K562 (cell line): ENCODE results near the gene TIMM23. TPM values are rescaled to one million over a fixed set of nuclear protein-coding genes. Genes with fewer than 3 reads are reported as not detected.

Experiments used
- BRD9 ChIP-seq: fragments of 450-650 bp; IDR thresholded peaks from 2 replicates; pipeline ENCODE4 v1.6.1; 2018; ENCODE audit warnings: low read depth; ENCODE audit not compliant: partially characterized antibody
- CBFA2T2 ChIP-seq: fragments of 450-650 bp; conservative IDR thresholded peaks from 2 replicates; pipeline ENCODE4 v1.6.1; 2017; ENCODE audit warnings: mild to moderate bottlenecking
- CBFA2T3 ChIP-seq: fragments of 450-650 bp; IDR thresholded peaks from 2 replicates; pipeline ENCODE4 v1.6.1; 2017
- CBX5 ChIP-seq: IDR thresholded peaks from 2 replicates; pipeline ENCODE4 v1.6.1; 2014; ENCODE audit warnings: low read depth, borderline replicate concordance
- CHD4 ChIP-seq: fragments of 200-600 bp; sonication (generic); IDR thresholded peaks from 3 replicates; pipeline ENCODE4 v1.6.1; 2012; ENCODE audit warnings: low read depth, mild to moderate bottlenecking, mixed read lengths, low read length, inconsistent platforms; ENCODE audit not compliant: insufficient read depth, insufficient replicate concordance, poor library complexity, severe bottlenecking
- CXXC5 ChIP-seq: fragments of 250-450 bp; sonication (Bioruptor Pico); IDR thresholded peaks from 2 replicates; pipeline ENCODE4 v1.8.0; 2022; ENCODE audit warnings: inconsistent platforms, mild to moderate bottlenecking, moderate library complexity
- E2F6 ChIP-seq, 2 experiments: IDR thresholded peaks; 2 replicates each; pipeline ENCODE4 v1.6.1; 2011; ENCODE audit warnings: borderline replicate concordance in 1 of 2, control low read depth in 1 of 2, low read depth in 1 of 2, low read length in 1 of 2, mild to moderate bottlenecking in 1 of 2, mixed read lengths in 1 of 2, moderate library complexity in 1 of 2; ENCODE audit not compliant: insufficient read depth in 1 of 2, insufficient read length in 1 of 2, poor library complexity in 1 of 2, severe bottlenecking in 1 of 2; ENCODE audit errors: extremely low read depth in 1 of 2
- EGR1 ChIP-seq: fragments of 450-650 bp; conservative IDR thresholded peaks from 2 replicates; pipeline ENCODE4 v1.6.1; 2017; ENCODE audit warnings: mild to moderate bottlenecking
- FOSL1 ChIP-seq: fragments of 200-800 bp; sonication (Bioruptor generic); conservative IDR thresholded peaks from 2 replicates; pipeline ENCODE4 v1.6.1; 2016; ENCODE audit warnings: missing genetic modification characterization, missing compliant biosample characterization
- FOXP1 ChIP-seq: sonication (generic); formaldehyde crosslinking; IDR thresholded peaks from 2 replicates; pipeline ENCODE4 v1.8.0; 2022; ENCODE audit warnings: mild to moderate bottlenecking, missing genetic modification reagents
- HOMEZ ChIP-seq: fragments of 250-450 bp; sonication (Bioruptor Pico); IDR thresholded peaks from 2 replicates; pipeline ENCODE4 v1.4.0; 2020; ENCODE audit warnings: mild to moderate bottlenecking, moderate library complexity
- KAT8 ChIP-seq: fragments of 450-650 bp; IDR thresholded peaks from 2 replicates; pipeline ENCODE4 v1.6.1; 2016; ENCODE audit warnings: low read depth, mild to moderate bottlenecking
- MCM7 ChIP-seq, 2 experiments: fragments of 450-650 bp; IDR thresholded peaks; 2 replicates each; pipeline ENCODE4 v1.6.1; 2016 to 2018
- NCOR1 ChIP-seq: fragments of 450-650 bp; IDR thresholded peaks from 2 replicates; pipeline ENCODE4 v1.6.1; 2016; ENCODE audit warnings: mild to moderate bottlenecking, moderate library complexity
- NFIC ChIP-seq: fragments of 450-650 bp; IDR thresholded peaks from 2 replicates; pipeline ENCODE4 v1.6.1; 2017; ENCODE audit warnings: mild to moderate bottlenecking, inconsistent platforms
- NFXL1 ChIP-seq: fragments of 450-650 bp; formaldehyde crosslinking; IDR thresholded peaks from 2 replicates; pipeline ENCODE4 v1.4.0; 2021; ENCODE audit warnings: mild to moderate bottlenecking
- OTX1 ChIP-seq: fragments of 450-650 bp; formaldehyde crosslinking; IDR thresholded peaks from 2 replicates; pipeline ENCODE4 v1.4.0; 2022; ENCODE audit warnings: mild to moderate bottlenecking
- PPARD ChIP-seq: fragments of 250-450 bp; sonication (Bioruptor Pico); IDR thresholded peaks from 2 replicates; pipeline ENCODE4 v1.8.0; 2022; ENCODE audit warnings: inconsistent platforms, mild to moderate bottlenecking, moderate library complexity
- SRSF3 ChIP-seq: fragments of 200-400 bp; formaldehyde crosslinking; IDR thresholded peaks from 2 replicates; pipeline ENCODE4 v1.6.1; 2016; ENCODE audit warnings: mild to moderate bottlenecking, low read length, moderate library complexity; ENCODE audit not compliant: insufficient read depth
- STAT5A ChIP-seq: IDR thresholded peaks from 2 replicates; pipeline ENCODE4 v1.6.1; 2012; ENCODE audit warnings: low read length, inconsistent platforms, borderline replicate concordance
- TAL1 ChIP-seq: fragments of 450-650 bp; IDR thresholded peaks from 2 replicates; pipeline ENCODE4 v1.6.1; 2016; ENCODE audit warnings: mild to moderate bottlenecking
- TEAD2 ChIP-seq: fragments of 450-650 bp; IDR thresholded peaks from 2 replicates; pipeline ENCODE4 v1.6.1; 2016; ENCODE audit warnings: missing genetic modification characterization, control low read depth, missing compliant biosample characterization
- TSC22D4 ChIP-seq: fragments of 450-650 bp; IDR thresholded peaks from 2 replicates; pipeline ENCODE4 v1.6.1; 2016; ENCODE audit warnings: missing genetic modification characterization, missing biosample characterization, control low read depth
- ZBTB1 ChIP-seq: sonication (generic); formaldehyde crosslinking; IDR thresholded peaks from 2 replicates; pipeline ENCODE4 v1.8.1; 2023; ENCODE audit warnings: missing genetic modification reagents, low read depth, mild to moderate bottlenecking, borderline replicate concordance
- ZBTB17 ChIP-seq: fragments of 450-650 bp; formaldehyde crosslinking; IDR thresholded peaks from 2 replicates; pipeline ENCODE4 v1.4.0; 2020; ENCODE audit warnings: mild to moderate bottlenecking
- ZBTB8A ChIP-seq: fragments of 450-650 bp; IDR thresholded peaks from 2 replicates; pipeline ENCODE4 v1.6.1; 2018; ENCODE audit warnings: mild to moderate bottlenecking, moderate library complexity; ENCODE audit not compliant: partially characterized antibody
- ZNF76 ChIP-seq: fragments of 250-450 bp; sonication (Bioruptor Pico); IDR thresholded peaks from 2 replicates; pipeline ENCODE4 v1.4.0; 2020; ENCODE audit warnings: mild to moderate bottlenecking, moderate library complexity, borderline replicate concordance
- ZNF780A ChIP-seq: fragments of 250-450 bp; sonication (Bioruptor Pico); IDR thresholded peaks from 2 replicates; pipeline ENCODE4 v1.5.0; 2021; ENCODE audit warnings: mild to moderate bottlenecking
- polyA plus RNA-seq, 8 experiments: library from polyadenylated mRNA; depleted of rRNA in 4 of 8; stranded (reverse) in 5 of 8; unstranded in 3 of 8; fragments of >200 nt; fragmentation: Nextera tagmentation in 2 of 8; fragmentation: Illumina TruSeq in 1 of 8; extraction: Ambion mirVana in 2 of 8; extraction: Trizol in 1 of 8; gene quantifications; 2 replicates each; pipeline versions ENCODE4 v1.2.1 to v1.2.3, GENCODE V29; 2011 to 2014; ENCODE audit warnings: inconsistent platforms in 1 of 8, missing spikeins in 1 of 8
- total RNA-seq, 7 experiments: library from RNA; depleted of rRNA in 6 of 7; stranded (reverse); fragments of >200 nt in 6 of 7; fragmentation: Illumina TruSeq in 2 of 7; extraction: Trizol in 2 of 7; gene quantifications; 2 replicates each; pipeline versions ENCODE4 v1.2.1 to v1.2.3, GENCODE V29; 2011 to 2021; ENCODE audit warnings: low replicate concordance in 1 of 7

Gene TIMM23
- total and polyA plus RNA-seq, 9 of the 15 experiments (the other 6 are each of a cell fraction or from before 2014, with no cell fraction given) = 148 to 280 (median 183) TPM

- peak; percentile 76 to 83 for TF ChIP-seq E2F6 (IDR thresholded peaks at IDR 0.05; ENCODE audit: borderline replicate concordance in 1 of 2, extremely low read depth in 1 of 2, insufficient read depth in 1 of 2, insufficient read length in 1 of 2, low read depth in 1 of 2, low read length in 1 of 2, poor library complexity in 1 of 2, severe bottlenecking in 1 of 2)
- no peak for TF ChIP-seq ZNF76 (CRISPR knock-in tag)
- no peak; the same call in 1 of the 2 replicates for TF ChIP-seq CBFA2T3
- no peak for TF ChIP-seq NCOR1
- peak; percentile 38; the same call in 1 of the 2 replicates for TF ChIP-seq NFIC
- TF ChIP-seq OTX1 (CRISPR knock-in tag) = 0 out of 2 replicates have a peak, but pooled peaks have one; percentile 22
- no peak for TF ChIP-seq STAT5A
- no peak for TF ChIP-seq FOXP1 (CRISPR knock-in tag)
- TF ChIP-seq ZNF780A = no peak
- TF ChIP-seq TAL1 = no peak
- TF ChIP-seq TSC22D4 (tag) = no peak
- no peak for TF ChIP-seq HOMEZ (CRISPR knock-in tag)
- peak; percentile 26; the same call in 1 of the 2 replicates for TF ChIP-seq ZBTB1
- TF ChIP-seq CHD4 = no peak
- no peak for TF ChIP-seq SRSF3
- TF ChIP-seq ZBTB17 (CRISPR knock-in tag) = 0 out of 2 replicates have a peak, but pooled peaks have one; percentile 22
- TF ChIP-seq KAT8 = no peak
- peak; percentile 25 for TF ChIP-seq BRD9
- TF ChIP-seq PPARD = no peak
- no peak; the same call in 1 of the 2 replicates for TF ChIP-seq CXXC5 (CRISPR knock-in tag)
- TF ChIP-seq MCM7 (IDR thresholded peaks at IDR 0.05) = no peak
- no peak for TF ChIP-seq NFXL1 (CRISPR knock-in tag)
- TF ChIP-seq FOSL1 (tag) = 0 out of 2 replicates have a peak, but pooled peaks have one; percentile 27
- no peak for TF ChIP-seq CBX5
- no peak for TF ChIP-seq CBFA2T2
- no peak for TF ChIP-seq ZBTB8A
- TF ChIP-seq TEAD2 = no peak
- TF ChIP-seq EGR1 = peak; percentile 65
Measured at GRCh38 chr10:46030091-46030937, 58.0 kb downstream of the TIMM23 start, which contains the start of gene NCOA4 (continued).
